Measurements from ENCODE around the gene PCDHA3.
"Not testable (repeated sequence)": the region's sequence is repeated elsewhere in the genome, so short reads cannot be mapped to it uniquely, and the experiment has no call there.

Gene PCDHA3

GRCh38 chr5:140806834-140807775 is 6.2 kb downstream of the PCDHA3 start, which contains the start of gene PCDHA4:
Gene PCDHA4, plus strand, starts transcription at chr5:140807068.
- Histone ChIP-seq H4K20me1 (ENCODE audit: insufficient read depth, low read length, poor library complexity, severe bottlenecking) (no peaks in the 10 kb centered on the region), H3K79me2 (ENCODE audit: insufficient read depth, low read length) (no peaks in the 10 kb centered on the region), H3K4me1 (ENCODE audit: insufficient read depth, low read length, poor library complexity, severe bottlenecking) (no peaks in the 10 kb centered on the region), H2AFZ (ENCODE audit: low read length) (no peak within 1 kb of the TSS), H3K9me3 (ENCODE audit: insufficient read depth, low read depth, low read length) (no peaks in the 10 kb centered on the region), H3K27me3 (ENCODE audit: insufficient read depth, low read length, poor library complexity, severe bottlenecking) (no peaks in the 10 kb centered on the region), H3K9me2 (replicated peaks; ENCODE audit: low read depth, low read length) (no peaks in the 10 kb centered on the region), H3K4me2 (ENCODE audit: low read depth, low read length, poor library complexity, severe bottlenecking) (no peak within 1 kb of the TSS), H3K4me3 (ENCODE audit: low read length, poor library complexity, severe bottlenecking) (no peak within 1 kb of the TSS), H3K36me3 (ENCODE audit: insufficient read depth, low read length) (no peaks in the 10 kb centered on the region), H3K9ac (ENCODE audit: low read depth, low read length, poor library complexity, severe bottlenecking) (no peak within 1 kb of the TSS), H3F3A (ENCODE audit: low read depth) (no peaks in the 10 kb centered on the region)
- TF ChIP-seq EZH2phosphoT487 (IDR thresholded peaks at IDR 0.05; ENCODE audit: borderline replicate concordance) (no peak), CTCF (conservative IDR thresholded peaks at IDR 0.05; ENCODE audit: low read length) (peak; percentile 46)

GRCh38 chr5:140808241-140808888 is 7.5 kb downstream of the PCDHA3 start:
- not testable (repeated sequence) for H3K9me2 ChIP-seq (replicated peaks; ENCODE audit: low read depth, low read length); H4K20me1 ChIP-seq (ENCODE audit: insufficient read depth, low read length, poor library complexity, severe bottlenecking)

GRCh38 chr5:140808889-140809291 is 8.0 kb downstream of the PCDHA3 start:
- H3K27me3 ChIP-seq (ENCODE audit: insufficient read depth, low read length, poor library complexity, severe bottlenecking): no peaks in the 10 kb centered on the region
- no peaks in the 10 kb centered on the region for H3K79me2 ChIP-seq (ENCODE audit: insufficient read depth, low read length)
- no peaks in the 10 kb centered on the region for H3K9me3 ChIP-seq (ENCODE audit: insufficient read depth, low read depth, low read length)
- no peak overlapping the region for H3K4me2 ChIP-seq (ENCODE audit: low read depth, low read length, poor library complexity, severe bottlenecking)
- no peaks in the 10 kb centered on the region for H3K36me3 ChIP-seq (ENCODE audit: insufficient read depth, low read length)
- TF ChIP-seq EZH2phosphoT487 (IDR thresholded peaks at IDR 0.05; ENCODE audit: borderline replicate concordance) (no peak), CTCF (conservative IDR thresholded peaks at IDR 0.05; ENCODE audit: low read length) (no peak)
- H3K9me2 ChIP-seq (replicated peaks; ENCODE audit: low read depth, low read length): no peaks in the 10 kb centered on the region
- no peaks in the 10 kb centered on the region for H3K4me1 ChIP-seq (ENCODE audit: insufficient read depth, low read length, poor library complexity, severe bottlenecking)
- H3K4me3 ChIP-seq (ENCODE audit: low read length, poor library complexity, severe bottlenecking): no peak overlapping the region
- no peaks in the 10 kb centered on the region for H3F3A ChIP-seq (ENCODE audit: low read depth)
- H3K9ac ChIP-seq (ENCODE audit: low read depth, low read length, poor library complexity, severe bottlenecking): no peak overlapping the region
- H2AFZ ChIP-seq (ENCODE audit: low read length): no peak overlapping the region
- no peaks in the 10 kb centered on the region for H4K20me1 ChIP-seq (ENCODE audit: insufficient read depth, low read length, poor library complexity, severe bottlenecking)

More at GRCh38 chr5:140808241-140808888, 7.5 kb downstream of the PCDHA3 start:
- not testable (repeated sequence) for H3K4me2 ChIP-seq (ENCODE audit: low read depth, low read length, poor library complexity, severe bottlenecking); H3F3A ChIP-seq (ENCODE audit: low read depth); H3K4me3 ChIP-seq (ENCODE audit: low read length, poor library complexity, severe bottlenecking); H3K4me1 ChIP-seq (ENCODE audit: insufficient read depth, low read length, poor library complexity, severe bottlenecking); H3K9ac ChIP-seq (ENCODE audit: low read depth, low read length, poor library complexity, severe bottlenecking); H3K36me3 ChIP-seq (ENCODE audit: insufficient read depth, low read length); H3K27me3 ChIP-seq (ENCODE audit: insufficient read depth, low read length, poor library complexity, severe bottlenecking); H3K79me2 ChIP-seq (ENCODE audit: insufficient read depth, low read length); H3K9me3 ChIP-seq (ENCODE audit: insufficient read depth, low read depth, low read length); H2AFZ ChIP-seq (ENCODE audit: low read length)
